ENCODE results near the gene LLGL2.

Gene LLGL2

DNA sequence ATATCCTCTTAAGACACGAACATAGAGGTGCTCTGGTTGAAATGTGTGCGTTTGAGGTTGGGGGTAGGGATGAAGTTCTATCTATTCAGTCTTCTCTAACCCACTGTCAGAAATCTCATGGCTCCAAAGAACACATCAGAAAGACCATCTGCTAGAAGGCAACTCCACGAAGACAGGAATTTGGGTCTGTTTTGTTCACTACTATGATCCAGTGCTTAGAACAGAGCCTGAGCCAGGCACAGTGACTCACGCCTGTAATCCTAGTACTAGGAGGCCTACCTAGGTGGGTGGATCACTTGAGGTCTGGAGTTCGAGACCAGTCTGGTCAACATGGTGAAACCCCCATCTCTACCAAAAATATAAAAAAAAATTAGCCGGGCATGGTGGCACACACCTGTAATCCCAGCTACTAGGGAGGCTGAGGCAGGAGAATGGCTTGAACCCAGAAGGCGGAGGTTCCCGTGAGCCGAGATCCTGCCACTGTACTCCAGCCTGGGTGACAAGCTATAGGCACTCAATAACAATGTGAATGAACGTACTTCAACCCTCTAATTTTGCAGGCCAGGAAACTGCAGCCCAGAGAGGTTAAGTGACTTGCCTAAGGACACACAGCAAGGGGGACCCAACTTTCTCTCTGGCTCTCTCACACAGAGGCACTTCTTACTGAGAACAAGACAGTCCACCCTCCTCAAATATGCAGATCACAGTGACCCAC is 12.4 kb upstream of the LLGL2 start:
- H3K23ac ChIP-seq (ENCODE audit: low read length): no peak overlapping the region
- no peak overlapping the region for H3K4me2 ChIP-seq (ENCODE audit: low read length)
- H3K18ac ChIP-seq (ENCODE audit: low read length): no peak overlapping the region
- H3K36me3 ChIP-seq (ENCODE audit: control insufficient read depth, insufficient read depth, low read length): no peaks in the 10 kb centered on the region
- no peak overlapping the region for H2BK15ac ChIP-seq (replicated peaks; ENCODE audit: low read depth)
- H3K4me1 ChIP-seq (ENCODE audit: control insufficient read depth, low read depth, low read length): peaks cover 3% of the 10 kb centered on the region
- H3K4ac ChIP-seq (ENCODE audit: low read depth, low read length): no peak overlapping the region
- no peak overlapping the region for H4K5ac ChIP-seq (ENCODE audit: low read length)
- no peak overlapping the region for H3K9ac ChIP-seq (ENCODE audit: low read length)
- no peak overlapping the region for H2AK5ac ChIP-seq (ENCODE audit: low read length)
- no peak for DNase-seq
- no peak overlapping the region for H3K4me3 ChIP-seq (ENCODE audit: low read length)
- H3K27ac ChIP-seq (ENCODE audit: low read depth, low read length): no peak overlapping the region
- no peaks in the 10 kb centered on the region for H3K27me3 ChIP-seq (ENCODE audit: insufficient read depth, low read length, poor library complexity)
- peaks cover 2% of the 10 kb centered on the region for H3K79me2 ChIP-seq (ENCODE audit: control insufficient read depth, insufficient read depth, low read length)
- WGBS (ENCODE audit: extremely low coverage, insufficient coverage, low lambda C conversion rate): no CpG with 5 or more reads among the region's 10 CpGs
- H3K79me1 ChIP-seq (ENCODE audit: low read length): peaks cover 14% of the 10 kb centered on the region
- H2BK120ac ChIP-seq (ENCODE audit: low read depth, low read length): no peak overlapping the region
- H4K8ac ChIP-seq (ENCODE audit: low read depth, low read length): no peak overlapping the region
- H3K56ac ChIP-seq (ENCODE audit: low read length): peak overlapping the region; percentile 5
- H2BK5ac ChIP-seq (ENCODE audit: low read length): no peak overlapping the region

DNA sequence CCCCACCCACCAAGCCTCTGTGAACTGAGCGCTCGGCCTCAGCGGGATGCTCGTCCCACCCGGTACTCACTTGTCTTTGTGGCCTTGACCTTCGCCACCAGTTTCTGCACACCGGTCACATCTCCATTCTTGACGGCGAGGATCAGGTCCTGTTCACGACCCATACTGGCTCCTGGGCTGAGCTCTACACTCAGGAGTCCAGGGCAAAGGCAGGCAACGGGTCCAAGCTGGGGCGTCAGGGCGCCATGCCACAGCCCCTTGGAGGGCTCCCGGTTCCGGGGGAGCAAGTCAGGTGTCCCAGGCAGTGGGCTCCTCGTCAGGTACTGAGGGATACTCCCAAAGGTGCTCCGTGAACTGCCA is 11.9 kb upstream of the LLGL2 start:
- DNase-seq: no peak
- no peak overlapping the region for H4K5ac ChIP-seq (ENCODE audit: low read length)
- no peak overlapping the region for H2AK5ac ChIP-seq (ENCODE audit: low read length)
- no CpG with 5 or more reads among the region's 17 CpGs for WGBS (ENCODE audit: extremely low coverage, insufficient coverage, low lambda C conversion rate)
- peaks cover 14% of the 10 kb centered on the region for H3K79me1 ChIP-seq (ENCODE audit: low read length)
- H3K27me3 ChIP-seq (ENCODE audit: insufficient read depth, low read length, poor library complexity): no peaks in the 10 kb centered on the region
- H3K23ac ChIP-seq (ENCODE audit: low read length): no peak overlapping the region
- H3K79me2 ChIP-seq (ENCODE audit: control insufficient read depth, insufficient read depth, low read length): peaks cover 2% of the 10 kb centered on the region
- no peak overlapping the region for H3K18ac ChIP-seq (ENCODE audit: low read length)
- H3K4me3 ChIP-seq (ENCODE audit: low read length): no peak overlapping the region
- H2BK15ac ChIP-seq (replicated peaks; ENCODE audit: low read depth): no peak overlapping the region
- H2BK120ac ChIP-seq (ENCODE audit: low read depth, low read length): no peak overlapping the region
- H3K36me3 ChIP-seq (ENCODE audit: control insufficient read depth, insufficient read depth, low read length): no peaks in the 10 kb centered on the region
- no peak overlapping the region for H3K4me2 ChIP-seq (ENCODE audit: low read length)
- H3K9ac ChIP-seq (ENCODE audit: low read length): no peak overlapping the region
- no peak overlapping the region for H4K8ac ChIP-seq (ENCODE audit: low read depth, low read length)
- no peak overlapping the region for H3K56ac ChIP-seq (ENCODE audit: low read length)
- no peak overlapping the region for H3K27ac ChIP-seq (ENCODE audit: low read depth, low read length)
- H3K4me1 ChIP-seq (ENCODE audit: control insufficient read depth, low read depth, low read length): peaks cover 3% of the 10 kb centered on the region
- H2BK5ac ChIP-seq (ENCODE audit: low read length): no peak overlapping the region
- H3K4ac ChIP-seq (ENCODE audit: low read depth, low read length): no peak overlapping the region

DNA sequence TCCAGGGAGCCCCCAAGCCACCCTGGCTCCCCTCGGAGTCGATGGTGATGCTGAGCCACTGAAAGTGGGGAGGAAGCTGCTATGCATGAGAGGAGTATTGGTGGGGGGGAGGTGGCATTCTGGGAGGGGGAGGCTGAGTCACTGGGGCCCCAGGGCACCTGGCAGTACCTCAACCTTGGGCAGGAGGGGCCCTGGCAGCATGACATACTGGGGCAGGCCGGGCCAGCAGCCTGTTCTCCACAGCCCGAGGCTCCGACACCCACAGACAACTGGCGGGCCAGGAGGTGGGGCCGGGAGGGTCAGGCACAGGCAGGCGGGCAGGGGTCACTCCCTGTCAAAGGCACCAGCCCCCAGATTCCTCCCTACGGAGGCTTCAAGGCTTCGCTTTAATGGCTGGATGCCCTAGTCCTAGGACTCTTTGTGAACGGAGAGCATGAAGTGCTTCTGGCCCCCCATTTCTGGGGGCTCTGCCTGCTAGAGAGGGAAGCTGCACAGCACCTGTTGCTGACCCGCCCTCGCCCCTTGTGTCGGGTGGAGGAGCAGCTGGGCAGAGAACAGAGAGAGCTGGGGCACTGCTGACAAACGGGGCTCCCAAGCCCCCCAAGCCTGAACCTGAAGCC is 11.1 kb upstream of the LLGL2 start:
- Histone ChIP-seq H3K4ac (ENCODE audit: low read depth, low read length) (no peak overlapping the region), H3K4me1 (ENCODE audit: control insufficient read depth, low read depth, low read length) (peaks cover 3% of the 10 kb centered on the region), H2BK5ac (ENCODE audit: low read length) (no peak overlapping the region), H3K79me2 (ENCODE audit: control insufficient read depth, insufficient read depth, low read length) (peaks cover 2% of the 10 kb centered on the region), H3K9ac (ENCODE audit: low read length) (peak overlapping the region; percentile 85), H3K23ac (ENCODE audit: low read length) (no peak overlapping the region), H2BK15ac (replicated peaks; ENCODE audit: low read depth) (no peak overlapping the region), H2BK120ac (ENCODE audit: low read depth, low read length) (no peak overlapping the region), H2AK5ac (ENCODE audit: low read length) (no peak overlapping the region), H3K27ac (ENCODE audit: low read depth, low read length) (no peak overlapping the region), H3K56ac (ENCODE audit: low read length) (peak overlapping the region; percentile 88), H4K8ac (ENCODE audit: low read depth, low read length) (no peak overlapping the region), H3K36me3 (ENCODE audit: control insufficient read depth, insufficient read depth, low read length) (no peaks in the 10 kb centered on the region), H3K27me3 (ENCODE audit: insufficient read depth, low read length, poor library complexity) (no peaks in the 10 kb centered on the region), H3K4me2 (ENCODE audit: low read length) (peak overlapping the region; percentile 83), H4K5ac (ENCODE audit: low read length) (no peak overlapping the region), H3K4me3 (ENCODE audit: low read length) (peak overlapping the region; percentile 67), H3K79me1 (ENCODE audit: low read length) (peaks cover 14% of the 10 kb centered on the region), H3K18ac (ENCODE audit: low read length) (no peak overlapping the region)
- no CpG with 5 or more reads among the region's 15 CpGs for WGBS (ENCODE audit: extremely low coverage, insufficient coverage, low lambda C conversion rate)
- no peak for DNase-seq

DNA sequence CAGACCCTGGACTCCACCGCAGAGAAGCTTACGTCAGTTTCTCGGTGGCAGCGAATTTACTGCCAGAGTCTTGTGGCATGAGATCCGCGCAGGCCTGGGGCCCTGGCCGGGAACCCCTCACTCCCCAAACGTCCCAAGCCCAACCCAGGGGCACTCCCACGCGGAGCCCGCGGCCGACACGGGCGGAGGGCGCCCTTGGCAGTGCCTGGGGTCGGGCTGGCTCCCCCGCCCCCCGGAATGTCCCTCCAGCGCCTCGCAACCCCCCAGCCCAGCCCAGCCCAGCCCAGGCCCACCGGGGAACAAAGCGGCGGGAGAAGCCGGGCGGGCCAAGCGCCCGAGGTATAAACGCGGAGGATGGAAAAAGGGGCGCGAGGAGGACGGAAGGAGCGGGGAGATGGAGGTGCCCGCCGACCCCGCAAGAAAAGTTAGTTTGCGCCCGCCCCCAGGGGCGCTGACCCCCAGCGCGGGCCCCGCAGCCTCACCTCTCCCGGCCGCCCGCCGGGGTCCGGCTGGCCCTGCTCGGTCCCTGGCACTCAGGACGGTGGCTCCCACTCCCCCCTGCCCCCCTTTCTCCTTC is 10.5 kb upstream of the LLGL2 start:
- peak overlapping the region; percentile 52 for H2BK120ac ChIP-seq (ENCODE audit: low read depth, low read length)
- DNase-seq: peak; percentile 37

DNA sequence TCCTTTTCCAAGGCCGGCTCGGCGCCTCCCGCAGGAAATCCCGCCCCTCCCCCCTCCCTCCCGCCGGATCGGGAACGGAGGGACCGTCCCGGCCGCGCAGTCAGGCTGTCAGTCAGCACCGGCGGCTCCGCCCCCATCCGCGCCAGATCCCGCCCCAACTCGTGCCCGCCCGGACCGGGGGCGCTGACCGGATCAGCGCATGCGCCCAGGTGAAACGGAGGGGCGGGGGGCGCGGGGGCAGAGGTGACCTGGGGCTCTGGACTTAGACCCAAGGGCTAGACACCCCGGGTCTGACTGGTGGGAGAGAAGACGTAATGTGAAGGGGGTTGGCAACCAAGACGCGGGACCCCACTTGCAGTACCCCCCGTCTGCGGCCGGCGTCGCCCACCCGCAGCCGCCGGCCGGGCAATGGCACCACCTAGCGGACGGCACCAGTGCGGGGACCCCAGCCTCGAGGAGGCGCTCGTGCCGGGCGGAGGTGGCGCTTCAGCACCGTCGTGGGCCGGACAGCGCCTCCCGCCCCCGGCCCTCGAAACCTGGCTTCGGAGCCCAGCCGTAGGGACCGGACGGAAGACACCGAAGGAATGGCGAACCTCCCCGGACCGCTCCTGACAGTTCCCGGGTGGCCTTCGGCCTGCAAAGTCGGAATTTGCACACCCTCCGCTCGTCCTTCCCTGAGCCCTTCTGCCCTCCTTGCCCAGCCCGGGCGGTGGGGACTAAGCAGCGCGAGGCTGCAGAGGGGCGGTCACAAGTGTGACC is 9.8 kb upstream of the LLGL2 start, which contains the start of gene CASKIN2:
Gene CASKIN2, minus strand, starts transcription at position 42 of the 759 bp plus-strand sequence. CDS start 1,733 bp downstream, outside the sequence.
- Histone ChIP-seq H2BK15ac (replicated peaks; ENCODE audit: low read depth) (no peak within 1 kb of the TSS), H3K4ac (ENCODE audit: low read depth, low read length) (peak within 1 kb of the TSS; percentile 89), H2BK120ac (ENCODE audit: low read depth, low read length) (peak within 1 kb of the TSS; percentile 52), H3K56ac (ENCODE audit: low read length) (peak within 1 kb of the TSS; percentile 89), H3K23ac (ENCODE audit: low read length) (no peak within 1 kb of the TSS), H2AK5ac (ENCODE audit: low read length) (no peak within 1 kb of the TSS), H2BK5ac (ENCODE audit: low read length) (no peak within 1 kb of the TSS), H3K79me1 (ENCODE audit: low read length) (peaks cover 14% of the 10 kb centered on the region), H3K4me3 (ENCODE audit: low read length) (peak within 1 kb of the TSS; percentile 67), H3K27ac (ENCODE audit: low read depth, low read length) (peak within 1 kb of the TSS; percentile 31), H4K8ac (ENCODE audit: low read depth, low read length) (no peak within 1 kb of the TSS), H3K36me3 (ENCODE audit: control insufficient read depth, insufficient read depth, low read length) (no peaks in the 10 kb centered on the region), H3K4me2 (ENCODE audit: low read length) (peak within 1 kb of the TSS; percentile 100), H4K5ac (ENCODE audit: low read length) (no peak within 1 kb of the TSS), H3K27me3 (ENCODE audit: insufficient read depth, low read length, poor library complexity) (no peaks in the 10 kb centered on the region), H3K4me1 (ENCODE audit: control insufficient read depth, low read depth, low read length) (peaks cover 3% of the 10 kb centered on the region), H3K18ac (ENCODE audit: low read length) (peak within 1 kb of the TSS; percentile 94), H3K79me2 (ENCODE audit: control insufficient read depth, insufficient read depth, low read length) (peaks cover 2% of the 10 kb centered on the region), H3K9ac (ENCODE audit: low read length) (peak within 1 kb of the TSS; percentile 85)
- peak; percentile 94 for DNase-seq
- WGBS (ENCODE audit: extremely low coverage, insufficient coverage, low lambda C conversion rate): no CpG with 5 or more reads among the region's 78 CpGs

More for the DNA sequence above, 10.5 kb upstream of the LLGL2 start:
- Histone ChIP-seq H3K4me3 (ENCODE audit: low read length) (peak overlapping the region; percentile 67), H3K79me2 (ENCODE audit: control insufficient read depth, insufficient read depth, low read length) (peaks cover 2% of the 10 kb centered on the region), H3K79me1 (ENCODE audit: low read length) (peaks cover 14% of the 10 kb centered on the region), H2BK15ac (replicated peaks; ENCODE audit: low read depth) (no peak overlapping the region), H3K27ac (ENCODE audit: low read depth, low read length) (peak overlapping the region; percentile 31), H3K4ac (ENCODE audit: low read depth, low read length) (peak overlapping the region; percentile 89), H3K4me1 (ENCODE audit: control insufficient read depth, low read depth, low read length) (peaks cover 3% of the 10 kb centered on the region), H3K4me2 (ENCODE audit: low read length) (peak overlapping the region; percentile 83), H3K56ac (ENCODE audit: low read length) (peak overlapping the region; percentile 88), H3K18ac (ENCODE audit: low read length) (peak overlapping the region; percentile 94), H3K36me3 (ENCODE audit: control insufficient read depth, insufficient read depth, low read length) (no peaks in the 10 kb centered on the region), H3K9ac (ENCODE audit: low read length) (peak overlapping the region; percentile 85), H2AK5ac (ENCODE audit: low read length) (no peak overlapping the region), H2BK5ac (ENCODE audit: low read length) (no peak overlapping the region), H3K27me3 (ENCODE audit: insufficient read depth, low read length, poor library complexity) (no peaks in the 10 kb centered on the region), H4K5ac (ENCODE audit: low read length) (no peak overlapping the region), H3K23ac (ENCODE audit: low read length) (no peak overlapping the region), H4K8ac (ENCODE audit: low read depth, low read length) (no peak overlapping the region)
- no CpG with 5 or more reads among the region's 50 CpGs for WGBS (ENCODE audit: extremely low coverage, insufficient coverage, low lambda C conversion rate)

Data from mesendoderm (in vitro differentiated cells).